ELF-1 (cell line): ENCODE data around the gene ZNF555.

Experiments used
- DNase-seq: peaks from one replicate; pipeline ENCODE4 v3.0.0-alpha.2; 2016; ENCODE audit warnings: low read depth, low spot score

Gene ZNF555

DNA sequence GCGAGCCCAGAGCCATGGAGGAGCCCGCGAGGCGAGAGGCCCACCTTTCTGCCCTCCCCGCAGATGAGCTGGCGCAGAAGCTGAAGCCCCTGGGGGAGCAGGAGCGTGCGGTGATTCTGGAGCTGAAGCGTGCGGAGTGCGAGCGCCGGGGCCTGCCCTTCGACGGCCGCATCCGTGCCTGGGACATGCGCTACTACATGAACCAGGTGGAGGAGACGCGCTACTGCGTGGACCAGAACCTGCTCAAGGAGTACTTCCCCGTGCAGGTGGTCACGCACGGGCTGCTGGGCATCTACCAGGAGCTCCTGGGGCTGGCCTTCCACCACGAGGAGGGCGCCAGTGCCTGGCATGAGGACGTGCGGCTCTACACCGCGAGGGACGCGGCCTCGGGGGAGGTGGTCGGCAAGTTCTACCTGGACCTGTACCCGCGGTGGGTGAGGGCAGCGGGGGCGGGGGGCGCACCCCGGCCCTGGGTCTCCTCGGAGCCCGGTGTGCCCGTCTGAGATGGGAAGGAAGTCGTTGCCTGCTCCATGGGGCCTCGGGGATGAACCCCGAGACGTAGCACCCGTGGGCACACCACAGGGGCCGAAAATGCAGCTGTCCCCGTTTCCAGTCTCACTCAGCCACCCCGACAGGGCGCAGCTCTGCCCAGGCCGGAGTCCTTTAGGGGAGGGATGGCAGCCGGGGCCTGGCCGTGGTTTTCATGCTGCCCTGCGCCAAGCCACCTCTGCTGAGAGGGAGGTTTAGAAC, 33.7 kb upstream of the ZNF555 start:
- DNase-seq = no peak

DNA sequence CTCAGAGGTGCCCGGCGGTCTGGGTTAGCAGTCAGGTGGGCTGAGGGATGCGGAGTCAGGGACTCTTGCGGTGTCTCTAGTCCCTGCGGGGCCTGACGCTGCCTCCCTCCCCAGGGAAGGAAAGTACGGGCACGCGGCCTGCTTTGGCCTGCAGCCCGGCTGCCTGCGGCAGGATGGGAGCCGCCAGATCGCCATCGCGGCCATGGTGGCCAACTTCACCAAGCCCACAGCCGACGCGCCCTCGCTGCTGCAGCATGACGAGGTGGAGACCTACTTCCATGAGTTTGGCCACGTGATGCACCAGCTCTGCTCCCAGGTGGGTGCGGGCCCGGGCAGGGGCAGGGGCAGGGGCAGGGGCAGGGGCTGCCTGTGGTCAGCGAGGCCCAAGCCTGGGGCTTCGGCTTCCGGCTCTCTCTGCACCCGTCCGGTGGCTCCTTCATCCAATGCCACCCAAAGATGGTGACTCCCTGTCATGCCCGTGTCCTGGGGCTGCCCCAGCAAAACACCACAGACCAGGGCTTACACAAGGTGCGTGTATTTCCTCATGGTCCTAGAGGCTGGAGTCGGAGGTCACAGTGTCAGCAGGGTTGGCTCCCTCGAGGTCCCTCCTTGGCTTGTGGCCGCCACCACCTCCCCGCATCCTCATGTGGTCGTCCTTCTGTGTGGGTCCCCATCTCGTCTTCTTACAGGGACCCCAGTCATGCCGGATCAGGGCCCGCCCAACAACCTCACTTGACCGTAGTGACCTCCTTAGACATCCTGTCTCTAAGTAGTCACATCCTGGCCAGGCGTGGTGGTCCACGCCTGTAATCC, 32.9 kb upstream of the ZNF555 start:
- DNase-seq = no peak

DNA sequence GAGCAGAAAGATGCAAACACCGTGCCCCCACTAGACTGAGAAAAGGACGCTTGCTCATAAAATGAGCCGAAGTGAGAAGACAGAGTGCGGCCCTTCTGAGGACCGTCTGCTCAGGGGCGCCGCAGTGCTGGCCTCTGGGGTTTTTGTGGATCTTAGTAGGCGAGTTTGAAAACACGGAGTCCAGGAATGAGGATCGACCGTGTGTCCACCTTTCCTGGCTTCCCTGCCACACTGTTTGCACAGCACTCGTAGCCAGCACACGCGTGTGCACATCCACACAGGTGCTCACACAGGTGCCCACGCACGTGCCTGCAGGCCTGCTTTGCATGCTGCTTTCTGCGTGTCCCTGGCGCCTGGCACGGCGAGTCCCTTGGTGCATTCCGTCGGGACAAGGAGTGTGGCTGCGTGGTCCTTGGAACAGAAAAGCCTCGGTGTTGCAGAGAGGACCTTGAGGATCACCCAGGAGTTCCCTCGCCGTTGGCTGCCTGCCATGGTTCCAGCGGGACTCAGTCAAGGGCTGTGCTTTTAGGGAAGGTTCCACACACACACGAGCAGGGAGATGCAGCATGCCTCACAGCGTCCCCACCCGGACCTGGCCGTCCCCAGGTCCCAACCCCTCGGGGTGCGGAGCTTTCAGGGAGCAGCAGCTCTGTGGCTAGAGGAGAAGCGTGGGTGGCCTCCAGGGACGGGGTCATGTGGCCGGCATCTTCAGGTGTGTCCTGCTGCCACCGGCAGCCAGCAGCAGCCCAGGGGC, 31.7 kb upstream of the ZNF555 start:
- no peak for DNase-seq

GRCh38 chr19:2810141-2811091, 30.9 kb upstream of the ZNF555 start:
- no peak for DNase-seq

DNA sequence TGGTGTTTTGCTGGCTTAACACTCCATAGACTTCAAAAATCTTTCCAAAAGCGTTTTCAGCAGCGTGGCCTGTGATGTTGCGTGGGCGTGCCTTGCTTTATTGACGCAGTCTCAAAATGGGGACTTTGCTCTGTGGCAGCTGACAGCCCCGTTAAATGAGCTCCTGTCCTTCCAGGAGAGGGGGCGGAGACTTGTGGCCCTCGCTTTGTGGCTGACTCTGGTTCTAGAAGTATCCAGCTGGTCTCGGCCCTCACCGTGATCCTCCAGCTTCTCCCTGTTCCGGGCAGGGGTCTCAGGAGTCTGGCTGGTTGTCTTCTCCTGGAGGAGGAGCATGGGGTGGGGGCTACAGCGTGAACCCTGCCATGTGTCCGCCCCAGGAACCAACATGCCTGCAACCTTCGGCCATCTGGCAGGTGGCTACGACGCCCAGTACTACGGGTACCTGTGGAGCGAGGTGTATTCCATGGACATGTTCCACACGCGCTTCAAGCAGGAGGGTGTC, 30.0 kb upstream of the ZNF555 start:
- no peak for DNase-seq

DNA sequence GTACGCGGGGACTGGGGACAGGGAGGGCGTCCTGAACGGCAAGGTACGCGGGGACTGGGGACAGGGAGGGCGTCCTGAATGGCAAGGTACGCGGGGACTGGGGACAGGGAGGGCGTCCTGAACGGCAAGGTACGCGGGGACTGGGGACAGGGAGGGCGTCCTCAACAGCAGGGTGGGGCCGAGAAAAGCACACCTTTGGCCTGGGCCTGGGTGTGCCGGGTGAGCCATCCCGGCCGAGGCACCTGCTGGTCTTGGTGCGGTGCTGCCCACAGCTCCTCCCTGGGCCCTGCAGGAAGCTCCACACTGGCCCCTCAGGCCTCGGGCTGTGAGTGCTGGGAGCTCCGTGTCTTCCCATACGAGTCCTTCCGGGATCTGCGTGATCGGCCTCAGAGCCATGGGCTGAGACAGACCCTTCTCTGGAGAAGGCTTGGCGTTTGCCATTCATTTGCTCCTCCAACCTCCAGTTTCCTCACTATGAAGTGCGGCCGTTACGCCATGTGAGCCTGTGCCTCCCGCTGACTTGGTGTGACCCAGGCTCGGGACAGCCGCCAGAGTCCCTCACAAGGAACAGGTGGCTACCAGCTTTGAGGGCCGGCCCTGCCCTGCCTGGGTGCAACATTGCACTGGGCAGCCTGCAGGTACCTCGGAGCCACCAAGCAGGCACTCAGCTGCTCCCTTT, 29.4 kb upstream of the ZNF555 start:
- no peak for DNase-seq

GRCh38 chr19:2812414-2813234, 28.7 kb upstream of the ZNF555 start:
- no peak for DNase-seq

GRCh38 chr19:2813235-2814160, 27.8 kb upstream of the ZNF555 start:
- DNase-seq = peak; percentile 69

DNA sequence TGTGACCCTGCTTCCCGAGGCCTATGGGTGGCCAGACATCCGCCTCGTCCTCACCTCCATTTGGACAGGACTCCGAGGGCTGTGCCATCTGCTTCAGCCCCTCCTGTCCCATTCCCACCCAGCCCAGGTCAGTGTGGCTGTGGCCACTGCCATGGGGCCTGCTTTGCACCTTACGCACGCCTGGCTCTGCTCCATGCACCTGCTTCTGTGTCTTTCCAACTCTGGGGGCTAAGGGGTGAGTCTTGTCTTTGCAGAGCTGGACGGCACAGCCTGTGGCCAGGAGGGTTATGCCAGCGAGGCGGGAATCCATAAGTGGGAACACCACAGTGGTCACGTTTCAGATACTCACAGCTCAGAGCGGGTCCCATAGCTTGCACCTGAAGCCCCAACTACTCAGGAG, 26.8 kb upstream of the ZNF555 start:
- no peak for DNase-seq

DNA sequence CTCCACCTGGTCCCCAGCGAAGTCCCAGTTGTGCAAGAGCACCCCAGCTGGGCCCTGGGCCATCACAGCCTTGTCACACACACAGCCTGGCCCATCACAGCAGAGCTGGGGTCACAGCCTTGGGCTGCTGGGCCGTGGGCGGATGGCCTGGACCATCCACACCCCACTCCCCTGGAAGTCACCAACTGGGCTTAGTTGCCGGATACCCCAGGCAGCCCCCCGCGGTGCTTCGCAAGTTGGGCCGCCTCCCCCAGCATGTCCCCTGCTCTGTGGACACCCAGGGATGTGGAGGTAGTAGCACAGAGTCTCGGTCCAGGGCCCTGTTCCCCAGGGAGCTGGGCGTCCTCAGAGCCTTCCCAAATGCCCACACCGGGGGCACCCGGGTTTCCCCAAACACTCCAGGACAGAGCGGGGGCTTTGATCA, 26.1 kb upstream of the ZNF555 start:
- no peak for DNase-seq

DNA sequence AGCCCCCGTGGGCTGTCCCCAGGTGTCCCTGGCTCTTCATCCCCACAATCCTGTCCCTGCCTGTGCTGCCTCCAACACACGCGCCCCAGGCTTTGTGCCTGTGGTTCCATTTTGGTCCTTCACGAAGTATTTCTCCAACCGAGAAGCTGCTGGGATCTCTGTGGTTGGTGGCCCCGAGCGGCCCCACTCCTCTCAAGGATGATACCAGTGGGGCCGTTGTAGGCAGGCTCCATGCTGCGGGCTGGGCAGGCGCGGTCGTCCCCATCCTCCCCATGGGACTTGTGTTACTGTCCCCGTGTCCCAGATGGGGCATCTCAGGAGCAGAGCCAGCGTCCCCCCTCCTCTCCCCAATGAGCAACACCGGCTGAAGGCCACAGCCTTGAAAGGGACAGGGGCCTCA, 25.4 kb upstream of the ZNF555 start:
- DNase-seq = no peak

DNA sequence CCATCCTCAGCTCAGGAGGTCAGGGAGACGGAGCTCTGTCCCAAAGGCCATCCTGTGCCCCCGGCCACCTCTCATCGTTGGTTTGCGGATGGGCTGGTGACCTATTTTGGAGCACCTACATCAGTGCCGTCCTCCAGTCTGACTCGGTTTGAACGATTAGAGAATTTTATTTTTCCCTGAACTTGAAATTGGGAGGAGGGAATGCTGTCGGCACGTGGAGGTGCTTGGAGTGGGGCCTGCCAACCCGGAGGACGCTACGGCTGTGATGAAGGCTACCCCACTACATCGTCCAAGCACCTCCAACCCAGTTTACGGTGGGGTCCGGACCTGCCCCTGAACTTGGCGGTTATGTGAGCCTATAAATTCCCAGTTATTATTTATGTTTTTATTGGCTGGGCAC, 24.6 kb upstream of the ZNF555 start:
- DNase-seq = no peak

DNA sequence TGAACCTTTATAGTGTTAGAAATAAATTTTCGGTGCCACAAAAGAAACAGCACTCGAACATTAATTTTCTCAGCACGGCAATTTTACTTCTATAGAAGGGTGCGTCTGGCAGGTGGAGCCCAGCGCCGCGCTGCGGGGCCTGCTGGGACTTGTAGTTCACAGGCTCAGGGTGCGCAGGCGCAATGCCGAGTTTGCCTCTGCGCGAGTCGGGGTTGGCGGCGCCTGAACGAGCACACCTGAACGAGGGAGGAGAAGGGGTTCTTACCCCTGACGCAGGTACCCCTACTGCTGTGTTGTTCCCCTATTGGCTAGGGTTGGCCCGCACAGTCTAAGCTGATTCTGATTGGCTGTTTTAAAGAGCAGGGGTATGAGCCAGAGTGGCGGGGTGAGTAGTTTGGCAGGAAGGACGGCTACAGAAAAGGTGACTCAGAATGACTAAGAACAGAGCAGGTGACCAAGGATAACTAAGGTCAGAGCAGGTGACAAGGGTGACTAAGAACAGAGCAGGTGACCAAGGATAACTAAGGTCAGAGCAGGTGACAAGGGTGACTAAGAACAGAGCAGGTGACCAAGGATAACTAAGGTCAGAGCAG, 23.9 kb upstream of the ZNF555 start:
- peak; percentile 19 for DNase-seq

- peak; percentile 98 for DNase-seq
Measured at GRCh38 chr19:2819540-2820111, 21.6 kb upstream of the ZNF555 start, which contains the start of gene ZNF554. TSS of gene ZNF554 (plus strand) at chr19:2819868. CDS start at chr19:2820072, 204 bp downstream.

GRCh38 chr19:2820112-2820702, 21.1 kb upstream of the ZNF555 start:
- peak; percentile 44 for DNase-seq

GRCh38 chr19:2822846-2823245, 18.4 kb upstream of the ZNF555 start:
- DNase-seq = no peak

DNA sequence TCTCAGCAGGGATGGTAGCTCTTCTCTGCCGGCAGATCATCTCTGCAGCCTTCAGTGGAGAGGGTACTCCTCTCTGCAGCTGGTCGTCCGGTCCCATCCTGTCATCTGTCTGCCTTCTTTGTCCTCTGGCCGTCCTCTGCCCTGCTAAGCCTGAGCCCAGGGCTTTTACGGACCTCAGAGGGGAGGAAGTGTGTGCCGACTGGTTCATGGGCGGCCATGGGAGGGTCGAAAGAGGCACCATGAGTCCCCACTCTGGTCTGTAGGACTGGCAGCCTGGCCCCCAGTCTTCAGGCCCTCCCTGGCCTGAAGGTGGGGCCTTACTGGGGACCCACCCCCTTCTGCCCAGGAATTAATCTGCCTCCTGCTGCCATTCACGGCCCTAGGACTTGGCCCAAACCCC, 17.6 kb upstream of the ZNF555 start:
- no peak for DNase-seq
